ENCODE measurements around the gene LCK. TPM values are rescaled to one million over a fixed set of nuclear protein-coding genes. Genes with fewer than 3 reads are reported as not detected.

LCK gene
- total and polyA plus RNA-seq, 9 of the 15 experiments (the other 6 are each of a cell fraction or from before 2014, with no cell fraction given): 0.04 to 0.47 (median 0.13) TPM; not detected in 6

DNA sequence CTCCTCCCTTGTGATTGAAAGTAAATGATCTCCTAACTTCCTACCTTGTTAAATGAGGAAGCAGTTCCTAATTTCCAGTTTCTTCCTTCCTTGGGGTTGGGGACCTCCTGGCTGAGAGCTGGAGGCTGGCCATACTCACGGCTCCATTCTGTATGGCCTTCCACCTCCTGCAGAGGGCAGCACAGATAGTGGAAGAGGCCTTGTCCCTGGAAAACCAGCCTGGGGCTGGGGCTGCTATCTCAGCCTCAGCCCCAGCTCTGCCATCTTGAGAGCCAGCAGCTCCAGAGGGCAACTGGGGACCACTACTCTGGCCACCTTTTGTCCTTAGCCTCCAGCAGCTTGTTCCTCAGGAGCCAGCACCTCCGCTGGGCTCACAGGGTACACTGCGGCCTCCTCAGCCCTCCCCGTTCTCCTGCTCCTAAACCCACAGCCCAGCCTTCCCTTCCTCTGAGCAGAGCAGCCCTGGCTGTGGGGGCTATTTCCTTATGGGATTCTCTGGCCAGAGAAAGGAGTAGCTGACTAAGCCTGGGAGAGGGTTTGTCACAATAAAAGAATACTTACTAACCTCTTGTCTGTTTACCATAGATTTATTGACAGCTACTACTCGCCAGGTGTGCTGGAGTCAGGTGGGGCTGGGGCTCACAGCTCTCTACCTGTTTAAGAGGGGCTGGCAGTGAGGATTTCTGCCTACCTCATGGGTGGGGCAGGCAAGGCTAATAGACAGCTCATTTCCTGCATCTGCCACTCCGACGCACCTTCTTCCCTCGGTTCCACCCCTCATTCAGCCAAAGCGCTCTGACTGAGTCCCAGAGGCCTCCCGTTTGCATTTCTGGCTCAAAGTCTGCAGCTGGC is 35.2 kb upstream of the LCK start (continued):
- TF ChIP-seq ARID2 (IDR thresholded peaks at IDR 0.05): 0 out of 2 replicates have a peak, but pooled peaks have one; percentile 78
- TF ChIP-seq ARID1B (IDR thresholded peaks at IDR 0.05): no peak
- TF ChIP-seq BHLHE40 (IDR thresholded peaks at IDR 0.05; ENCODE audit: low read length): no peak
- TF ChIP-seq NCOA2 (IDR thresholded peaks at IDR 0.05; ENCODE audit: partially characterized antibody in 2 of 2): no peak
- TF ChIP-seq, protein P1, sequence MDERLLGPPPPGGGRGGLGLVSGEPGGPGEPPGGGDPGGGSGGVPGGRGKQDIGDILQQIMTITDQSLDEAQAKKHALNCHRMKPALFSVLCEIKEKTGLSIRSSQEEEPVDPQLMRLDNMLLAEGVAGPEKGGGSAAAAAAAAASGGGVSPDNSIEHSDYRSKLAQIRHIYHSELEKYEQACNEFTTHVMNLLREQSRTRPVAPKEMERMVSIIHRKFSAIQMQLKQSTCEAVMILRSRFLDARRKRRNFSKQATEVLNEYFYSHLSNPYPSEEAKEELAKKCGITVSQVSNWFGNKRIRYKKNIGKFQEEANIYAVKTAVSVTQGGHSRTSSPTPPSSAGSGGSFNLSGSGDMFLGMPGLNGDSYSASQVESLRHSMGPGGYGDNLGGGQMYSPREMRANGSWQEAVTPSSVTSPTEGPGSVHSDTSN (CRISPR knock-in tag; IDR thresholded peaks at IDR 0.05; ENCODE audit: low read depth): no peak
- TF ChIP-seq, protein P1 (tag; conservative IDR thresholded peaks at IDR 0.05; ENCODE audit: low read depth): no peak
- no peak for TF ChIP-seq ZNF699 (CRISPR knock-in tag; IDR thresholded peaks at IDR 0.05; ENCODE audit: insufficient replicate concordance)
- TF ChIP-seq KAT8 (IDR thresholded peaks at IDR 0.05; ENCODE audit: low read depth): no peak
- no peak for TF ChIP-seq JUN (IDR thresholded peaks at IDR 0.05; ENCODE audit: borderline replicate concordance, low read depth, low read length)
- TF ChIP-seq JUN (CRISPR knock-in tag; IDR thresholded peaks at IDR 0.05; ENCODE audit: borderline replicate concordance): no peak
- TF ChIP-seq CC2D1A (IDR thresholded peaks at IDR 0.05): peak; percentile 62
- TF ChIP-seq NFRKB (IDR thresholded peaks at IDR 0.05; ENCODE audit: low read depth): no peak
- TF ChIP-seq ZNF134 (CRISPR knock-in tag; conservative IDR thresholded peaks at IDR 0.05): no peak
- no peak for TF ChIP-seq ZBED1 (IDR thresholded peaks at IDR 0.05)
- no peak for TF ChIP-seq POLR2G (IDR thresholded peaks at IDR 0.05; ENCODE audit: low read depth, low read length)
- TF ChIP-seq ZNF24 (IDR thresholded peaks at IDR 0.05): no peak; the same call in 1 of the 2 replicates
- no peak for TF ChIP-seq TSC22D4 (tag; IDR thresholded peaks at IDR 0.05)
- TF ChIP-seq C11orf30 (IDR thresholded peaks at IDR 0.05; ENCODE audit: low read depth): no peak
- no peak for TF ChIP-seq THRAP3 (IDR thresholded peaks at IDR 0.05; ENCODE audit: borderline replicate concordance)
- TF ChIP-seq ADNP (tag; IDR thresholded peaks at IDR 0.05): no peak
- TF ChIP-seq EP300 (IDR thresholded peaks at IDR 0.05; ENCODE audit: low read length): no peak
- no peak for TF ChIP-seq COPS2 (conservative IDR thresholded peaks at IDR 0.05)
- no peak for TF ChIP-seq ZNF347 (CRISPR knock-in tag; IDR thresholded peaks at IDR 0.05; ENCODE audit: low read depth)
- no peak for TF ChIP-seq HNRNPLL (IDR thresholded peaks at IDR 0.05; ENCODE audit: low read depth, low read length, poor library complexity, severe bottlenecking)
- TF ChIP-seq RBFOX2 (IDR thresholded peaks at IDR 0.05; ENCODE audit: low read depth, low read length): 0 out of 2 replicates have a peak, but pooled peaks have one; percentile 16
- TF ChIP-seq ZNF175 (CRISPR knock-in tag; IDR thresholded peaks at IDR 0.05; ENCODE audit: low read depth): no peak
- TF ChIP-seq TAF9B (IDR thresholded peaks at IDR 0.05; ENCODE audit: partially characterized antibody): no peak
- TF ChIP-seq SMARCC2 (IDR thresholded peaks at IDR 0.05; ENCODE audit: low read depth): no peak
- TF ChIP-seq TAF7 (tag; IDR thresholded peaks at IDR 0.05): no peak

Measured in K562 (cell line).